ENCODE measurements around the gene MYOF.
"Not testable (repeated sequence)": the region's sequence is repeated elsewhere in the genome, so short reads cannot be mapped to it uniquely, and the experiment has no call there.

Gene MYOF

GRCh38 chr10:93385345-93385744 is 96.8 kb downstream of the MYOF start:
- no peak for DNase-seq

GRCh38 chr10:93384006-93384405 is 98.1 kb downstream of the MYOF start:
- no peak for DNase-seq

GRCh38 chr10:93383562-93383981 is 98.6 kb downstream of the MYOF start:
- no peak for DNase-seq

GRCh38 chr10:93379731-93380575 is 102.2 kb downstream of the MYOF start:
- DNase-seq: peak in 1 of 2 experiments; percentile 6

GRCh38 chr10:93378997-93379730 is 103.0 kb downstream of the MYOF start:
- DNase-seq: no peak

- no peak for DNase-seq
These were observed 104.1 kb downstream of the MYOF start for GRCh38 chr10:93378039-93378438.

- peak in 1 of 2 experiments; percentile 18 for DNase-seq
These were observed 105.5 kb downstream of the MYOF start for GRCh38 chr10:93376372-93377293.

GRCh38 chr10:93370961-93371360 is 111.2 kb downstream of the MYOF start:
- DNase-seq: no peak

GRCh38 chr10:93369588-93370164 is 112.5 kb downstream of the MYOF start:
- no peak for DNase-seq

GRCh38 chr10:93368210-93368609 is 113.9 kb downstream of the MYOF start:
- DNase-seq: no peak

GRCh38 chr10:93367664-93368063 is 114.5 kb downstream of the MYOF start:
- DNase-seq: no peak

- no peak for DNase-seq
These were observed 117.2 kb downstream of the MYOF start for GRCh38 chr10:93364966-93365365.

- DNase-seq: no peak
These were observed 118.1 kb downstream of the MYOF start for GRCh38 chr10:93363891-93364648.

GRCh38 chr10:93358398-93358797 is 123.7 kb downstream of the MYOF start:
- not testable (repeated sequence) for DNase-seq

GRCh38 chr10:93357680-93358079 is 124.5 kb downstream of the MYOF start:
- DNase-seq: no peak

- no peak for DNase-seq
These were observed 125.6 kb downstream of the MYOF start for GRCh38 chr10:93356516-93356915.

- DNase-seq: no peak
These were observed 129.3 kb downstream of the MYOF start for GRCh38 chr10:93352638-93353383.

GRCh38 chr10:93346694-93347093 is 135.4 kb downstream of the MYOF start:
- DNase-seq: no peak

GRCh38 chr10:93346108-93346507 is 136.0 kb downstream of the MYOF start:
- no peak for DNase-seq

- no peak for DNase-seq
These were observed 137.4 kb downstream of the MYOF start for GRCh38 chr10:93344691-93345090.

GRCh38 chr10:93342921-93343320 is 139.2 kb downstream of the MYOF start:
- DNase-seq: no peak
